Hematopoietic multipotent progenitor cell treated with erythropoietin and hydrocortisone succinate and interleukin-3 and kit ligand, for 17 days (in vitro differentiated cells): ENCODE results near the gene TEX19.
"Not testable (repeated sequence)": the region's sequence is repeated elsewhere in the genome, so short reads cannot be mapped to it uniquely, and the experiment has no call there.

Experiments used
- DNase-seq: peaks from one replicate; pipeline ENCODE4 v3.0.0-alpha.2; 2015; ENCODE audit warnings: low spot score

Gene TEX19

DNA sequence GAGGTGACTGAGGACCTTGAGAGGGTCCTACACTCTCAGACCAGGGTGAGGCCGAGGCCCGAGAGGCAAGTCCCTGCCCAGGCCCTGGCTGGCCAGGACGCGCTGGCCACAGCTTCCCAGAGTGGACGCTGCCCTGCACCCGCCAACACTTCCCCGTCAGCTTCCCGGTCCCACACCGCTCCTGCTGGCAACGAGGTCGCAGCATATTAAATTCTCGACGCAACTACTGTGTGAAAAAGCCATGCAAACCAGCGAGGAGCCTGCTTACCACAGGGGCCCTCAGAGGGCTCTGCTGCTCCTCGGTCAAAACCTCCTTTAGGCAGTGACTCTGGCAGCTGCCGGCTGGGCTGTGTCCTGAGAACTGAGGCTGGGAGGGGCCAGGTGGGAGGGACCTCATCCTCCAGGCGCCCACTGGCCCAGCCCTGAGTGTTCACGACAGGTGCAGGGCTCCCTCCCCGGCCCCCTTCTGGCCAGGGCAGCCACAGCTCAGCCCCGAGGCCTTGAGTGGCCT lies 2.1 kb upstream of the TEX19 start:
- no peak for DNase-seq

GRCh38 chr17:82357394-82357793 lies 1.7 kb upstream of the TEX19 start:
- DNase-seq: no peak

DNA sequence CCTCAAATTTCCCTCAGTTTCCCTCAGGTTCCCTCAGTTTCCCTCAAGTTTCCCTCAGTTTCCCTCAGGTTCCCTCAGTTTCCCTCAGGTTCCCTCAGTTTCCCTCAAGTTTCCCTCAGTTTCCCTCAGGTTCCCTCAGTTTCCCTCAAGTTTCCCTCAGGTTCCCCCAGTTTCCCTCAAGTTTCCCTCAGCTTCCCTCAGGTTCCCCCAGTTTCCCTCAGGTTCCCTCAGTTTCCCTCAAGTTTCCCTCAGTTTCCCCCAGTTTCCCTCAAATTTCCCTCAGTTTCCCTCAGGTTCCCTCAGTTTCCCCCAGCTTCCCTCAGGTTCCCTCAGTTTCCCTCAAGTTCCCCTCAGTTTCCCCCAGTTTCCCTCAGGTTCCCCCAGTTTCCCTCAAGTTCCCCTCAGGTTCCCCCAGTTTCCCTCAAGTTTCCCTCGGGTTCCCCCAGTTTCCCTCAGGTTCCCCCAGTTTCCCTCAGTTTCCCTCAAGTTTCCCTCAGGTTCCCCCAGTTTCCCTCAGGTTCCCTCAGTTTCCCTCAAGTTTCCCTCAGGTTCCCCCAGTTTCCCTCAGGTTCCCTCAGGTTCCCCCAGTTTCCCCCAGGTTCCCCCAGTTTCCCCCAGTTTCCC lies 516 bp downstream of the TEX19 start:
- not testable (repeated sequence) for DNase-seq

DNA sequence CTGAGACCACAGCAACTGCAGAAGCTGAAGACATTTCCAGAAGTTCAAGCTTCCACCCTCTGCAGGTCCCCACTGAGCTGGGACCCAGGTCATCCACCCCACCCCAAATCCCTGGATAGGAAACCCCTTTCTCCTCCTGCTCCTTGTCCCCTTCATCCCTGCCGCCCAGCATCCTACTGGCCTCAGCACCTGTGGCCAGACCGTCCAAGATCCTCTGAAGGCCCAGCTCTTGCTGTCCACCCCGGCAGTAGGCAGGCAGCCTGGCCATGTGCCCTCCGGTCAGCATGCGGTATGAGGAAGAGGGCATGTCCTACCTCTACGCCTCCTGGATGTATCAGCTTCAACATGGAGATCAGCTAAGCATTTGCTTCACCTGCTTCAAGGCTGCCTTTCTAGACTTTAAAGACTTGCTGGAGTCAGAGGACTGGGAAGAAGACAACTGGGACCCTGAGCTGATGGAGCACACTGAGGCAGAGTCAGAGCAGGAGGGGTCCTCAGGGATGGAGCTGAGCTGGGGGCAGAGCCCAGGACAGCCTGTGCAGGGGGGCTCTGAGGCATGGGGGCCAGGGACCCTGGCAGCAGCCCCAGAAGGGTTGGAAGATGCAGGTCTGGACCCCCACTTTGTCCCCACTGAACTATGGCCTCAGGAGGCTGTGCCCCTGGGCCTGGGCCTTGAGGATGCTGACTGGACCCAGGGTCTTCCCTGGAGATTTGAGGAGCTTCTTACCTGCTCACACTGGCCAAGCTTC lies 3.0 kb downstream of the TEX19 start:
- DNase-seq: no peak

- DNase-seq: no peak
Measured at GRCh38 chr17:82365606-82366295, 6.7 kb downstream of the TEX19 start.

- DNase-seq: no peak
Measured at GRCh38 chr17:82366749-82367148, 7.7 kb downstream of the TEX19 start.

DNA sequence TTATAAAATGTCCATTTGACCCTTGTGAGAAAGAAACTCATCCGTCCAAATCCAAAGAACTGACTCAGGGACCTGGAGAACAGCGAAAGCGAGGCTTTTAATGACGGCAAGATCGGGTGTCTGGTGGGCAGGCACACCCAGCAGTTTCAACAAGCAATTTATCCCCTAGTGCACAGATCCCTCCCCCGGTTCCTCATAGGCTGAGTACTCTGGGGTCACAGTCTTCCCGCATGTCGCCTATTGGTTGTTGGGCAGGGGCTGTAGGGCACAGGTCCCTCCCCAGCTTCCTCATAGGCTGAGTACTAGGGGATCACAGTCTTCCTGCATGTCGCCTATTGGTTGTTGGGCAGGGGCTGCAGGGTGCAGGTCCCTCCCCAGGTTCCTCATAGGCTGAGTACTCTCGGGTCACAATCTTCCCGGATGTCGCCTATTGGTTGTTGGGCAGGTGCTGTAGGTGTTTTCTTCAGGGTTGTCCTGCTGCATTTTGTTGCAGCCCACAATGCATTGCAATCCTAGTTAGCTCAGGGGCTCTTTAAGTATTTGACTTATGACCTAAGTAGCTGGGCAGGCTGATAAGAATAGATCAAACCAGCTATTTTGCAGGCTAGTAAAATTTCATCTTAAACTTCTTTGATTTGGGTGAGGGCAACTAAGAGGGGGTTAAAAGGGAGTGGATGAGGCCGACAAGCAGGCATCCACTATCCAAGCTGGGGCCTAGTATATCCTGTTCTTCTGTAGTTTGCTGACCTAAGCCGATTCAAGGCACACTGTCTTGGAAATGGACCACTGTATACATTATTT lies 8.9 kb downstream of the TEX19 start:
- DNase-seq: no peak

DNA sequence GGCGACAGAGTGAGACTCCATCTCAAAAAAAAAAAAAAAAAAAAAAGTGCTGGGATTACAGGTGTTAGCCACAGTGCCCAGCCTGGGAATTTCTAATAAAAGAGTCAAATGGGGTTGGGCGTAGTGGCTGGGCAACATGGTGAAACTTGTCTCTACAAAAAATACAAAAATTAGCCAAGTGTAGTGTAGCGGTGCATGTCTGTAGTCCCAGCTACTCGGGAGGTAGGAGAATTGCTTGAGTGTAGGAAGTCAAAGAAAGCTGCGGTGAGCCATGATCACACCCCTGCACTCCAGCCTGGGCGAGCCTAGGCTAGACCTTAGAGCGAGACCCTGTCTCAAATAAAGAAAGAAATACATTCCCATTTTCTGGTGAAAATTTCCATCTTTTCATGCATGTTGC lies 10.2 kb downstream of the TEX19 start:
- DNase-seq: no peak

DNA sequence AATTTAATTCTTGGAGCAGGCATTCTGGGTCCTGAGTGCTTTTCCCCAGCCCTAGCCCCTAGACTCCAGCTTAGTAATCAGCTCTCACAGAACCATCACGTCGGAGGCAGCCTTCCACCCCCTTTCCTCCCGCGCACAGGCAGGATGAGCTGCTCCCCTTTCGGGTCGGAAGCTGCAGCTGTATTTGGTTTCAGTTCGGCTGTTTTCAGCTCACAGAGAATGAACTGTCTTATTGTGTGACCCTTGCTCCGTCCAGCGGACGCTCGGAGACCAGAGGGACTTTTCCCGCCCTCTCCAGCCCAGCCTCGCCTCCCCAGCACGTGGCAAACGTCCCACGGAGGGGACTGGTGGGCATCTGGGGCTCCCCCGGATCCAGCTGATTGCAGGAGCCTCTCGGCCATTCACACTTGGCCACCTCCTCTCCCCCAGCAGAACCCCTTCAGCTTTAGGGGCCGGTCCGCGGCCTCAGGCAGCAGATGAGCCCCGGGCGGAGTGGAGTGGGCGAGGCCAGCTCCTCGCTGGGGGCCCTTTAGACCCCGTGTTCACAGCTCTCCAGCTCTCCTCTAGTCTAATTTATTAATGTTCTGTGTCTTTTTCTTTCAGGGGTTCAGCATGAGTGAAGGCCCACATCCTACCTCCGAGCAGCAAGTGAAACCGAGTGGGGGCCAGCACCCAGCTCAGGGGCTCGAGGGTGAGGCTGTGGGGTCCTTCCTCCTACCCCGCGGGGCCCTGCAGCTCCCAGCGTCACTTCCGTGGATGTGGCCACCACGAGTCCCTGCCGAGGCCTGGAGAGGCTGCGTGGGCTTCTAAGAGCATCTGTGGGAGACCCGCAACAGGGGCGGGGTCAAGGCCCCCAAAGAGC lies 11.7 kb downstream of the TEX19 start:
- no peak for DNase-seq

DNA sequence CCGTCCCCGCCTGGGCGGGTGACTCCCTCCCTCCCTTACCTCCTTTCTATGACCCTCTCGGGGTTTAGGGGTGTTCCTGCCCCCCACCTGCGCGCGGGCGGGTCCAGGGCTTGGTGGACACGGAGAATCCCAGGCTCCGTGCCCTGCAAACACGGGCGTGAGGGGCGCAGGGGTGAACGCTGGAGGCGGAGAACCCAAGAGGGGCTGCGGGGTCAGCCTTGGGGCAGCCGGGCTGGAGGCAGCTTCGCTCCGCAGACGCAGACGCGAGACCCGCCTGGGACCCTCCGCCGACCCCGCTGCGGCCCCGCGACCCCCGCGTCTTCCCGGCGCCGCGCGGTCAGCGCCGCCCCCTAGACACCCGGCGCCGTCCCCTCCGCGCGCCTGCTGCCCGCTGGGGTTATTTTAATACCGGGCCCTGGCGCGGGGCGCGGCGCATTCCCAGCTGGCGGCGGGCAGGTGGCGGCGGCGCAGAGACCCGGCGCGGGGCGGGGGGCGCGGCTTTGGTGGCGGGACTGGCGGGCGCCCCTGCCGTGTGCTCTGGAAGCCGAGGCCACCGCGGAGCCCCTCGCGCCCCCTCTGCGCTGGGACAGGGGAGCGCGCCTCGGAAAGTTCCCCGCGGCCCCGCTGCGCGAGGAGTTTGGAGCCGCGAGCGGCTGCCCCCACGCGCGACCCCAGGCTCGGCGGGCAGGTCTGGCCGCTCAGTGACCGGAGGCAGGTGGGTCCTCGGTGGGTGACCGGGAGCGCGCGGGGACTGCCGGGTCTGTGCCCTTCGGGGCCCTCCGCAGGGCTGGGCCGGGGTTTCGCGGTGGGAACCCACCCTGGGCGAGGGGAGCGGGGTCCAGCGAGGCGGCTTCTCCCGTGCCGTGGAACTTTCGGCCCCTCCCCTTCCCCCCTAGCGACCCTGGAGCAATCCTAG lies 12.5 kb downstream of the TEX19 start, which contains the start of gene UTS2R:
Gene UTS2R (plus strand): TSS at position 433 of the 916 bp plus-strand sequence. CDS start 2,560 bp downstream, outside the sequence.
- no peak for DNase-seq

DNA sequence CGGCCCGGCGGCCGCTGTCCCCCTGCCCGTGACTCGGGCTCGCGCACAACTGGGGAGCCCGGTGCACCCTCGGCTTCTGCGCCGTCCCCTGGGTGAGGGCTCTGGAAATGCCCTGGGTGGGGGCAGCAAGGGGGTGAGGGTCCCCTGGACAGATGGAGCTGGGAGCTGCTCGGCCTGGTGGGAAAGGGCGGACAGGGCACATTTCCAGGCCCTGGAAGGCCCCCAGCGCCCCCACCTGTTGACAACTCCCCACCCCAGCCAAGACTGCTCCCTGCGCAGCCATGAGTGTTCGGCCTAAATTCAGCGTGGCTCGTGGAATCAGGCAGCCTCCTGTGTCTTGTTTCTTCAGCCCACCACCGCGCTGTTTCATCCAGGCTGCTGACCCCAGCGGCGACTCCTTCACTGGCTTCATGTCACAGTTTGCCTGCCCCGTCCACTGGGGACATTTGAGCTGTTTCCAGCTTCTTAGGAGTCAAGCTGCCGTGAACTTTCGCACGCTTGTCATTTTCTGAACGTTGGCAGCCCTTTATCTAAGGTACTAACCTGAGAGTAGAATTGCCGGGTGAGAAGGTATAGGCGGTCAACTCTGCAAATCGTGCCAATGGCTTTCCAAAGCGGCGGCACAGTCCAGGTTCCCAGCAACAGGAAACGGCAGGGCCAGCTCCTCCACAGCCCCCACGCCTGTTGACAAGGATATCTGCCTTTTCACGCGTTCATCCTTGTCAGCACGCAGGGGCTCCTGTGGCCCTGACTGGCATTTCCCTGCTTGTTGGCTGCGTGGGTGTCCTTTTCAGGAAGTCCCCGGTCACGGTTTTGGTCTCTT lies 13.4 kb downstream of the TEX19 start:
- no peak for DNase-seq

GRCh38 chr17:82373072-82373452 lies 14.0 kb downstream of the TEX19 start:
- DNase-seq: not testable (repeated sequence)

GRCh38 chr17:82373731-82374625 lies 14.9 kb downstream of the TEX19 start:
- DNase-seq: no peak

DNA sequence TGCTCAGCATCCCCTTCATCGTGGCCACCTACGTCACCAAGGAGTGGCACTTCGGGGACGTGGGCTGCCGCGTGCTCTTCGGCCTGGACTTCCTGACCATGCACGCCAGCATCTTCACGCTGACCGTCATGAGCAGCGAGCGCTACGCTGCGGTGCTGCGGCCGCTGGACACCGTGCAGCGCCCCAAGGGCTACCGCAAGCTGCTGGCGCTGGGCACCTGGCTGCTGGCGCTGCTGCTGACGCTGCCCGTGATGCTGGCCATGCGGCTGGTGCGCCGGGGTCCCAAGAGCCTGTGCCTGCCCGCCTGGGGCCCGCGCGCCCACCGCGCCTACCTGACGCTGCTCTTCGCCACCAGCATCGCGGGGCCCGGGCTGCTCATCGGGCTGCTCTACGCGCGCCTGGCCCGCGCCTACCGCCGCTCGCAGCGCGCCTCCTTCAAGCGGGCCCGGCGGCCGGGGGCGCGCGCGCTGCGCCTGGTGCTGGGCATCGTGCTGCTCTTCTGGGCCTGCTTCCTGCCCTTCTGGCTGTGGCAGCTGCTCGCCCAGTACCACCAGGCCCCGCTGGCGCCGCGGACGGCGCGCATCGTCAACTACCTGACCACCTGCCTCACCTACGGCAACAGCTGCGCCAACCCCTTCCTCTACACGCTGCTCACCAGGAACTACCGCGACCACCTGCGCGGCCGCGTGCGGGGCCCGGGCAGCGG lies 15.7 kb downstream of the TEX19 start:
- no peak for DNase-seq

DNA sequence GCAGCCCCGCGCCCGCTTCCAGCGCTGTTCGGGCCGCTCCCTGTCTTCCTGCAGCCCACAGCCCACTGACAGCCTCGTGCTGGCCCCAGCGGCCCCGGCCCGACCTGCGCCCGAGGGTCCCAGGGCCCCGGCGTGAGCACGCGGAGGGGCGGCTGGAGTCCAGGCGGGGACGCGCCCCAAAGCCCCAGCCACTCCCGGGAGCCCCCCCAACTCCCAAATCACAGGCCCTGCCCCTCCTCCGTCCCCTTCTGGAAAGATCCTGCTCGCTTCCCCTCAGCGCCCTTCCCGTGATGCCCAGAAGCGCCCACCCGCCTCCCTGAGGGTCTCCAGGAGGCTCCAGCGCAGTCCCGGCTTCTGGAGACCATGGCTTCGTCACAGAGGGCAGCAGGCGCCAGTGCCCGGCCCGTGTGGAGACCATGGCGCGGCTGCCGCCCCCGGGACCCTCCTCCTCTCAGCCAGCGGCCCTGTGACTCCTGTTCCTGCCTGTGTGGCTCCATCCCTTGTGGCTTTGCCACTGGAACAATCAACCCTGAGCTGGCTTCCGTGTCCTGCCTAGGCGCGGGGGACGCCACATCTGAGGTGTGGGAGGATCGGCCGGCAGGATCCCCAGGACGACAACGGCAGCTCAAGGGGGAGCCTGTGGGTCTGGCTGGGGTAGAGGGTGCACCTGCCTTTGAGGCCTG lies 16.5 kb downstream of the TEX19 start:
- DNase-seq: no peak

DNA sequence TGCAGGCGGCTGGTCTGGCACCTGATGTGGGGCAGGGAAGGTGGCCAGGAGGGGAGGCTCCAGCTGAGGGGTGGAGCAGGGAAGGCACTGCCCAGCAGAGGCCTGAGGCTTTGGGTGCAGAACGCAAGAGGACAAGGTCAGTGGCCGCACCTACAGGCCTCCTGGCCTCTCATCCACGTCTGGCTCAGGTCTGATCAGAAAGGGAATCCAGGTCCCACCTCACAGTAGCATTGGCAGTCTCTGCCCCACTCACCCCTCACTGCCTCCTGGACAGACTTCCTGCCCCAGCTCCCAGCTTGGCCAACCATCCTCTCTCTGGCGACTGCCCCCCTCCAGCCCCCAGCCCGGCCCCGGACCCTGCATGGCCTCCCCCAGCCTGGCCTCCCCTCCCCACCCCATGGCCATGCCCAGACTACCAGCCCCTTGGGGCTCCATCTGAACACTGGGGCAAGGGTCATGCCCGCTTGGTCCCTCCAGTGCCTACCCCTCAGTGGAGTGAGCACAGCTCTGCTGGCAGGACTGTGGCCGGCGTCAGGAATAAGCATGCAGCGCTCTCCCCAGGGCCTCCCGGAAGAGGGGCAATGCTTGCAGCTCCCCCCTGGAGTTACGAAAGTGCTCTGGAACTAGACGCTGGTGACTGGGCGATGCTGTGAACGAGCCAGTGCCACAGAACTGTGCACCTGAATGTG lies 17.1 kb downstream of the TEX19 start:
- no peak for DNase-seq
